IMR-90 (cell line): ENCODE measurements around the gene SLC30A1.

Experiments used
- BHLHE40 ChIP-seq: fragments of 150-350 bp; IDR thresholded peaks from 2 replicates; pipeline ENCODE4 v1.6.1; 2016; ENCODE audit warnings: mild to moderate bottlenecking, low read depth, low read length
- CEBPB ChIP-seq: IDR thresholded peaks from 2 replicates; pipeline ENCODE4 v1.6.1; 2012; ENCODE audit warnings: low read depth, low read length, improper control_type of control experiment
- CHD1 ChIP-seq: IDR thresholded peaks from 2 replicates; pipeline ENCODE4 v1.6.1; 2012; ENCODE audit warnings: low read depth, low read length, improper control_type of control experiment
- FOS ChIP-seq: fragments of 150-350 bp; IDR thresholded peaks from 2 replicates; pipeline ENCODE4 v1.6.1; 2016; ENCODE audit warnings: low read depth, low read length
- MXI1 ChIP-seq: IDR thresholded peaks from 2 replicates; pipeline ENCODE4 v1.6.1; 2012; ENCODE audit warnings: low read depth, mild to moderate bottlenecking, low read length, moderate library complexity, borderline replicate concordance
- NFE2L2 ChIP-seq: fragments of 150-350 bp; IDR thresholded peaks from 2 replicates; pipeline ENCODE4 v1.6.1; 2016; ENCODE audit warnings: low read depth, mild to moderate bottlenecking, low read length
- POLR2A ChIP-seq: IDR thresholded peaks from 2 replicates; pipeline ENCODE4 v1.6.1; 2012; ENCODE audit warnings: mild to moderate bottlenecking, low read depth, low read length
- RAD21 ChIP-seq: IDR thresholded peaks from 2 replicates; pipeline ENCODE4 v1.6.1; 2012; ENCODE audit warnings: low read length, improper control_type of control experiment
- RCOR1 ChIP-seq: IDR thresholded peaks from 2 replicates; pipeline ENCODE4 v1.6.1; 2012; ENCODE audit warnings: mild to moderate bottlenecking, low read length, improper control_type of control experiment; ENCODE audit not compliant: insufficient replicate concordance
- RFX5 ChIP-seq: IDR thresholded peaks from 2 replicates; pipeline ENCODE4 v1.8.0; 2012; ENCODE audit warnings: low read depth, mild to moderate bottlenecking, low read length, moderate library complexity
- TF ChIP-seq, protein P1 (sequence below): conservative IDR thresholded peaks from 2 replicates; pipeline ENCODE4 v1.5.1; 2012; ENCODE audit warnings: mild to moderate bottlenecking, low read depth, low read length, improper control_type of control experiment

GRCh38 chr1:211529453-211529852, 49.5 kb downstream of the SLC30A1 start:
- TF ChIP-seq FOS (no peak), MXI1 (no peak), RAD21 (no peak), POLR2A (no peak), RFX5 (no peak), CEBPB (no peak), NFE2L2 (no peak), RCOR1 (no peak), CHD1 (no peak), BHLHE40 (no peak)
- TF ChIP-seq, protein P1, sequence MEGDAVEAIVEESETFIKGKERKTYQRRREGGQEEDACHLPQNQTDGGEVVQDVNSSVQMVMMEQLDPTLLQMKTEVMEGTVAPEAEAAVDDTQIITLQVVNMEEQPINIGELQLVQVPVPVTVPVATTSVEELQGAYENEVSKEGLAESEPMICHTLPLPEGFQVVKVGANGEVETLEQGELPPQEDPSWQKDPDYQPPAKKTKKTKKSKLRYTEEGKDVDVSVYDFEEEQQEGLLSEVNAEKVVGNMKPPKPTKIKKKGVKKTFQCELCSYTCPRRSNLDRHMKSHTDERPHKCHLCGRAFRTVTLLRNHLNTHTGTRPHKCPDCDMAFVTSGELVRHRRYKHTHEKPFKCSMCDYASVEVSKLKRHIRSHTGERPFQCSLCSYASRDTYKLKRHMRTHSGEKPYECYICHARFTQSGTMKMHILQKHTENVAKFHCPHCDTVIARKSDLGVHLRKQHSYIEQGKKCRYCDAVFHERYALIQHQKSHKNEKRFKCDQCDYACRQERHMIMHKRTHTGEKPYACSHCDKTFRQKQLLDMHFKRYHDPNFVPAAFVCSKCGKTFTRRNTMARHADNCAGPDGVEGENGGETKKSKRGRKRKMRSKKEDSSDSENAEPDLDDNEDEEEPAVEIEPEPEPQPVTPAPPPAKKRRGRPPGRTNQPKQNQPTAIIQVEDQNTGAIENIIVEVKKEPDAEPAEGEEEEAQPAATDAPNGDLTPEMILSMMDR: no peak
